HG03558 (cell line): ENCODE results near the gene ARSJ.
A peak's percentile ranks its signal among the peaks of the same experiment; 100 is the strongest.
"Not testable (repeated sequence)": the region's sequence is repeated elsewhere in the genome, so short reads cannot be mapped to it uniquely, and the experiment has no call there.

Experiments used
- ATAC-seq: cut with Tn5 transposase; IDR thresholded peaks from one replicate; pipeline ENCODE4 v1.9.1; 2021; ENCODE audit warnings: moderate number of reproducible peaks; ENCODE audit not compliant: unreplicated experiment; ENCODE audit errors: extremely low read depth

Gene ARSJ

DNA sequence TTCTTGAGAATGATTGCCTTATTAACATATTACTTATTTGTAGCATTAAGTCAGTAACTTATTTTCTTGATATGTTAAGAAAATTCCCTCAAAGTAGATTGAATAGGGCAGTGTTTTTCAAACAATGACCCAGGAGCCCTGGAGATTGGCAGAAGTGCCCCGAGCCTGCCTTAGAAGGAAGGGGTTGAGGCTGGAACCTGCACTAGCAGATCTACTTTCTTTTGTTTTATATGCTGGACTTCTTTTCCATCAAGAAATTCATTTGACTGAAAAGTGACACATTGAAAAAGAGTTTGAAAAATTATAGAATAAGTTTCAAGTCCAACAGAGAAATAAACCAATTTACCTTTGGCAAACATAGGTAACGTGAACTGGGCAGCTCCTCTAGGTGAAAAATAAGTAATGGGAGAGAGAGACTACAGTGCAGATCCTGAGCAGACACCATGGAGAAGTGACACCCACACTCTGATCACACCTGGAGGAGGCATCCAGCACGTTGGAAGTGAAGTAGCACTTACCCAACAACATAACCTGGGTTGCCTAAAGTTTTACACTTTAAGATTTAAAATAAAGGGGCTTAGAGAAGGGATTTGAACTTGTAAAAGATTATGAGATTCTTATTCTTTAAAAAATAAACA lies 18.6 kb downstream of the ARSJ start:
- no peak for ATAC-seq

DNA sequence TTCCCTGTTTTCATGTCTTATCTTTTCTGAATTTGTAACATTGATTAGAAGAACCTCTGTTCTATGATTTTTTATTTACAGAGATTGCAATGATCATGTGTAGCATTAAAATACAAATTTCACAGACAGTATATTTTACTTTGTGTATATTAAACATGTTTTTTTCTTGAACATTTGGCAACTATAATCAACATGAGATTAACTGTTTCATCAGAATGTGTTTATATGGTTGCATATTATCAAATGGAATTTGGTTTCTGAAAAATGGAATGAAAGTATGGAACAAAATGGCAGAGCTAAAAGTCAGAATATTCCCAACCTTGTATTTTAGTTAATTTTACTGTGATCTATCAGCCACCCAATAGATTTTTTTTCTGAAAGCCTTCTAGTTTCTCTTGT lies 19.9 kb downstream of the ARSJ start:
- no peak for ATAC-seq

DNA sequence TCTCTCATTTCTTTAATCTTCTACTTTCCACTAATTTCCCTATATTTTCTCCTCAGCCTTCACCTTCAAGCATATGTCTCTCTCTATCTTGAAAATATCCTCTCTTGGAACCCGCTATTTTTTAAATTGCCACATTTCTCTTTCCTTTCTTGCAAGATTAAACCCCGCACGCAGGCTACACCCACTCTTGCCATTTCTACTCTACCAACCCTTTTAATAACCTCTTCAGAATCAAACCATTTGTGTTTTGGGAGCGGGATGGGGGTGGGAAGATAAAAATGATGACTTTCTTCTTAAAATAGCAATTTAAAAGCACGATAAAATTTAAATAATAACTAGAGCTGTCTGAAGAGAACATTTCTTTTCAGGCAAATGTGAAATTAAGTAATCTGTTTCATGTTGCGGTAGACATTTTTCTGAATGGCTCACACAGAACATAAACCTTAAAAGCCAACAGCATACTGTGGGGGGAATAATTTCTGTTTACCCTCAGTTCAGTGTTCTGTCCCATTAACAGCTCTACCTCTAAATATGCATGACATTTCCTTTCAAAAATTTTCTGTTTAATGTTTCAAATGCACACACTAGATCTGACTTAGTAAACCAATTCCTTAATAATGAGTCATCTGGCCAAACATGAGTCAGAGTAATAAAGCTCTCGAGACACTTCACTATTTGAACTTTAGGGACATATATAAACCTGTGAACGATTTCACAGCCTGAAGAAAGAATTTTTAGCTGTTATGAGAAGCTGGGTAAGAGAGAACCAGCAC lies 20.5 kb downstream of the ARSJ start:
- ATAC-seq: no peak

DNA sequence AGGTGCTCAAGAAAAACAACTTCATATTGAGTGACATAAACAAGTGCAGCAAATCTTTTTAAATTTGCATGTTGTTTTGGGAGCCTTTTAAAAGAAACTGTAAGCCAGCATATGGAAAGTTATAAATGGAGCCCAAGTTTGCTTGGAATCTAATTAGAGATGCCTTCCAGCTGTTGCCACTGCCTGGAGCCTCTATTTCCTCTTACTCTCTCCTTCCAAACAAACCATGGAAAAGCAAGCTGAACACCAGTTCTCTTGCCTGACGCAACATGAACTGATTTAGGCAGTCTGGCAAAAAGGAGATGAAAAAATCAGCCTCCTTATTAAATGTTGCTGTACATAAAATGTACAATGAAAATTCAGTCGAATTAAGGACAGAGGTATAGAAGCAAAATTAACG lies 21.5 kb downstream of the ARSJ start:
- ATAC-seq: no peak

DNA sequence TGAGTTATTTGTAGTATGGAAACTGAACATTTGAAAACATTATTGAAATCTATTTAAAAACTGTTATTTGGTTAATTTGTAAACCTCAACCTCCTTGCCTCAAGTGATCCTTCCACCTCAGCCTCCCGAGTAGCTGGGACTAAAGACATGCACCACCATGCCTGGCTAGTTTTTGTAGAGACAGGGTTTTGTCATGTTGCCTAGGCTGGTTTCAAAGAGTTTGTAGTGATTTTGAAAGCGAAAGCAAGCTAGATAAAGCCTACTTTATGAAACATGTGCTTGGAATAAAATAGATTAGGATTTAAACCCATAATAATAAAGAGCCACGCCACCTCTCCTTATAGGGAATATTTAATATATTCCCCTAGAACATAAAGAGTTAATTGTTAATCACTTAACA lies 23.5 kb downstream of the ARSJ start:
- ATAC-seq: peak; percentile 37

DNA sequence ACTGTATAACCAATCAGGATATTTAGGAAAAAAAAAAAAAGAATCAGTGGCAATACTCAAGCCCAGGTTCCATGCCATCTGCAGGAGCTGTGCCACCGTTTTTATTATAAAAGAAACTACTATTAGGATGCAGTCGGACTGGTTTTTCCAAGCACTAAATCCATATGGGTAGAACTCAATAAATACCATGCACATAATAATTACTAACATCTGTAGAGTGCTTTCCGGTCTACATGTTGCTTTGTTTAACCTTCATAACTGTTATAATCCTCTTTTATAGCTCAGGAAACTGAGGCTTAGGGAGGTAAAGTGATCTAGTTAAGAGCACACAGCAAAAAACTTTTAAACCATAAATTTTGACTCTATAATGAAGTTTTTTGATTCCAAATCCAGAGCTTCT lies 24.0 kb downstream of the ARSJ start:
- no peak for ATAC-seq

DNA sequence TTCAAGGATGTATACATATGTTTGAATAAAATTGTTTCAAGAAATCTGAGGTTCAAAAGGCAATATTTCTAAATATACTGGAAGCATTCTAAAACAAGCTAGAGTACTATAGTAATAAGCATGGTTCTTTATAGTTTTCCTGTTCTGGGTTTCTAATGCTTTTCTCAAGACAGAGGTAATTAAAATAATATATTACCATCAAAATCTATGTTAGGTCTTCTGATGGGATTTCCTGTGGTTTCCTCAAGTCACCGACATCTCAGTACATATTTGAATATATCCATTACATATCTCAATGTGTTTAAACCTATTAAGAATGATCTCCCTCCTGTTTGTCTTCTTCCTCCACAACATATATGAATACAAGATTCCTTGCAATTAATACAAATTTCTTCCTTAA lies 25.6 kb downstream of the ARSJ start:
- ATAC-seq: no peak

DNA sequence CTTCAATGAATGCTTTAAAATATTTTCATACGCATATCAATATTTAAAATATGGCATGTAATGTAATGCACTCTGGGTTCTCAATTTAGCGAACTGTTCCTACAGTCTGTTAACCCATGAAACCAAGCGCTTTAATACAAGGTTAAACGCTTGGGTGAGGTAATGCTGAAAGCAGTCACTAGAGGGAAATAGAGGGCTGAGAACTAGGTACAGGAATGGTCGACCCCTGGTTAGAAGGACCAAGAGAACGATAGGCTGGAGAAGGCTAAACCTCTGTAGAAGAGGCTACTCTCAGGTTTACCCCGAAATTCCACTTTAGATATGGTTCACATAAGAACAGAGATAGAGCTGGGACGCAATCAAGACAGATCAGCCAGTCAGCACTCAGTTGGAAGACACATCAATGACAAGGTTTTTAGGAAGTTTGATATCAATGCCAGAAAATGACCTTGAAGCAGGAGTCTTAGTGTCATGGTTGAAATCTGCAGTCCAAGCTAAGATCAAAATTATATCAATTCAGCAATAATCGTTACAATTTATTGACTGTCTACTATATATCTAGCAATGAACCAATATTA lies 26.9 kb downstream of the ARSJ start:
- ATAC-seq: peak; percentile 76

DNA sequence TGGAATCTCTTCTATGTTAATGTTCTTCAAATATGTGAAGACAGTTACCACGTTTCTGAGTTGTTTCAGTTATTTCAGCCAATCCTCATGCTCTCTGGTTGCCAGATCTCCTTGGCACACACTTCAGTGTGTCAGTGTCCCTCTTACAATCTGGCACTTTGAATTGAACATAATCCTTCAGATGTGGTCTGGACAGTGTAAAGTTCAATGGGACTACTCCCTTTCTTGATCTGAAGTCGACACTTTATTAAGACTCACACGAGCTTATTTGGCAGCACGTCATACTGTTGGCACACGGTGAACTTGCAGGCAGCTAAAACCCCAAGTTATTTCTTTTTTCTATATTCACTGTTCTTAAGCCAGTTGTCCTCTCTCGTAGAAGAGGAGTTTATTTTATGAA lies 28.2 kb downstream of the ARSJ start:
- ATAC-seq: no peak

DNA sequence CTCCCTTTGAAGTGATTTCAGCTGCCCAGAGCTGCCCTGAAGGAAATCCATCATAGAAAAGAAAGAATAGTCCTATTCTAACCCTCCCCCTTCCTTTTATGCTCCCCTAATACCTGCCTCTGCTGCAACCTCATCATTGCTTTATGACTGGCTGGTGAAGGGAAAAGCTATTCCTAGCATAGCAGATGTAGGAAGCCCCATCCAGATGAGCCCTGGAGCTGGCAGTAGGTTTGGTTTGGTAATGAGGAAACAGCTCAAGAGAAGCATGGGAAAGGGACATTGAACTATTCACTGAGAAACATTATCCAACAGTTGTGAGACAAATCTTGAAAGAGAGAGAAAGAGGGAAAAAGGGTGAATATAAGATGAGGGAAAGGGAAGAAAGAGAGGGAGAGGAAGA lies 29.2 kb downstream of the ARSJ start:
- no peak for ATAC-seq

DNA sequence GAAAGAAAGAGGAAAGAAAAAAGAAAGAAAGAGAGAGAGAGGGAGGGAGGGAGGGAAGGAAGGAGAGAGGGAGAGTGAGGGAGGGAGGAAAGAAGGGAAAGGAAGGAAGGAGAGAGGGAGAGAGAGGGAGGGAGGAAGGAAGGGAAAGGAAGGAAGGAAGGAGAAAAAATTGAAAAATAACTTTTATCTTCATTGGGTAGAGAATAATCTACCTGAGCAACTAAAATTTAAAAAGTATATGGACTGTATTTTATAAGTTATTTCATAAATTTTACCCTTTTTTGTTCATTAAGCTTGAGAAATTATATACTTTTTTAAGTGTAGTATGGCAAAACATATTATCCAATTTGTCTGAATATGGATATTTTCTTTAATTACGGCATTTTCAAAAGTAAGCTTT lies 32.0 kb downstream of the ARSJ start:
- ATAC-seq: no peak

DNA sequence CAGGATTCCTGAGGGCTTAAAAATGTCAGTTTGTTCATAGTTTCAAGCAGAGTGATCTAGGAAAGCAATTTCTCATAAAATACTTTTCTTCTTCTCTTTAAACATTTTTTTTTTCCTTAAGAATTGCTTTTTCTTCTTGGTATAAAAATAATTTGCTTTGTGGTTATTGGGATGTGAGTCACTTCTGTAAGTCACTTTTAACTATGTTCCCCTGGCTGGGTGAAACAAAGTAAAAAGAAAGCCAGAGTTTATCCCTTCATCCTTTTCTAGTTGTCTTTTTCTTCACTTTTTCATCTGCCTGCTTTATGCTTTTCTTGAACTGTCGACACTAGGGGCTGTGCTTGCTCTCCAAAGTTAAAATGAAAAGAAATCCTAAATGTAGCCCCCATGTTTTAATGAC lies 33.5 kb downstream of the ARSJ start:
- ATAC-seq: no peak

DNA sequence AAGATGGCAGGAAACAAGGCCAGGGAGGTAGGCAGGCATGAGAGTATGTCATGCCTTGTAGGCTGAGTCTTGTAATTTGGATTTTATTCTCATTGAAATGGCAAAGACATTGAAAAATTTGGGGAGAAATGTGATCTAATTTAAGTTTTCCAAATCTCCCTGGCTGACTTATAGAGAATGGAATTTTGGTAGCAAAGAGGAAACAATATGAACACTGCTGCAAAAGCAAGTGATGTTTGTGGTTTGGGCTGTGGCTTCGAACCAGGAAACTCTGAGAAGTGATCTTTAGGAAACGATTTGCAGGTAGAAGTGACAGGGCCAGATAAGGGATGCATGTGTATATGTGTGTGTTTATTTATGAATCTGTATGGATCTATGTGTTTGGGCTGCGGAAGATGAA lies 35.6 kb downstream of the ARSJ start:
- ATAC-seq: no peak

DNA sequence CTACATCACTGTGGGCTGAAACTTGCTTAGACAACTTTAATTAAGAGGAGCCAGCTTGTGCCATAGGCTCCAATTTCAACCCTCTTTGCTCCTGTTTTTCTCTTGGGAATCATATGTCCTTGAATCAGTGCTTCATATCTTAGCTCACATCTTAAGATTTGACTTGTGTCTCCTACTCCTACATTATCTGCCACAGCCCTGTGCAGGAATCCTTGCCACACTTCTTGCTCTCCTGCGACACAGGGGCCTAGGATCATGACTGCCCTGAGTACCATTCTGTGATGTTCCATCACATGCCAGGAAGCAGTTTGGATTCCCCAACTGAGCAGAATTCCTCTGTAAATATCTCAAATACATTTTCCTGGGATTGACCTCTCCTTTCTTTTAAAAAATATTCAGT lies 36.4 kb downstream of the ARSJ start:
- no peak for ATAC-seq

DNA sequence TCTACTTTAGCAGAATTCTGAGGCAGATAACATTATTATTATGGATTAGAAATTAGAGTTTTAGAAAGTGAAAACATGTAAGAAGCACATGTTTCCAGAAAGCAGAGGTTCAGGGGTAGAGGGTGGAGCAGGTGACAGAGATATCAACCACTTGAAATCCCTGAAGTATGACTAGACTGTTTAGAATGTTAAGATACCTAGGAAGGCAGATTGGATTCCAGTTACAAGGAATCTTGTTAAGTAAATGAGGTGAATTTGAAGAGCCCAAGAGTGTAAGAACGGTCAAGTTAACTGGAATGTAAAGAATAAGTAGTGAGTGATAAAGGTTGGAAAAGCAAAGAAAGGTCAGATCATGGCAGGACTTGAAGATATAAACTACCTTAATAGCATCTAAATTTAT lies 37.6 kb downstream of the ARSJ start:
- no peak for ATAC-seq

DNA sequence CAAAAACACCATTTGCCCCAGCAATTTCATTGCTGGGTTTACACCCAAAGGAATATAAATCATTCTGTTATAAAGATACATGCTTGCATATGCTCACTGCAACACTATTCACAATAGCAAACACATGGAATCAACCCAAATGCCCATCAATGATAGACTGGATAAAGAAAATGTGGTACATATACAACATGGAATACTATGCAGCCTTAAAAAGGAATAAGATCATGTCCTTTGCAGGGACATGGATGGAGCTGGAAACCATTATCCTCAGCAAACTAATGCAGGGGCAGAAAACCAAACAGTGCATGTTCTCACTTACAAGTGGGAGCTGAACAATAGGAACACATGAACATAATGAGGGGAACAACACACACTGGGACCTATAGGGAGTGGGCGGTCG lies 39.3 kb downstream of the ARSJ start:
- not testable (repeated sequence) for ATAC-seq

DNA sequence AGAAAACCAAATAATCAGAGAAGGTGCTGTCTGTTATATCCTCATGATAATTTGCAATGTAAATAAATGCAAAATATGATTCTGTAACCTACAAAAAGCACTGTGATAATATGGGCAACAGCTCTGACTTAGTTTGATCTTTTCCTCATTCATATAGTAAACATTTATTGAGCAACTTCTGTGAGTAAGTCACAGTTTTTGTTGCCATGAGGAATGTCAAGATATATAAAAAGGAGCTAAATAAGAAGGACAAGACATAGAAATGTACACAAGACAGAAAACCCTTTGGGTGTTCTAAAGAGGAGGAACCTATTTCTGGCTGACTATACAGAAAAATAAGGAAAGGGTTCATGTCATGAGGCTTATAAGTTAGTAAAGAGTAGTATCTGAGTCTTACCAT lies 44.3 kb downstream of the ARSJ start:
- ATAC-seq: no peak

DNA sequence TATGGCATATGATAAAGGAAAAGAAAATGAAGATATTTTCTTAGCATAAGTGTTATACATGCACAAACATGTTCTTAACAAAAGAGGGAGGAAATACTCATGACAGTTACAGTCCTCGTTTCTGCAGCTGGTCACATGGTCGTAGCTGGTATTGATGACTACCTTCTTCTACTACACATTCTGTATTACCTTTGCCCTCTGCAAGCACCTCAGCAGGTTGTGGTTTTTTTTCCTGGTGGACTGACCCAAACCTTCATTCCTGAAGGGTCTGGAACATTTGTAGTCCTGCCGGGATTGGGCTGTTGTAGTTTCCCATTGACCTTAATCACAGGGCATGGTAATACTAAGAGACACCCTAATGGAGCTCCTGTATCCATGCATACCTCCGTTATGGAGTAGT lies 54.7 kb downstream of the ARSJ start:
- not testable (repeated sequence) for ATAC-seq

DNA sequence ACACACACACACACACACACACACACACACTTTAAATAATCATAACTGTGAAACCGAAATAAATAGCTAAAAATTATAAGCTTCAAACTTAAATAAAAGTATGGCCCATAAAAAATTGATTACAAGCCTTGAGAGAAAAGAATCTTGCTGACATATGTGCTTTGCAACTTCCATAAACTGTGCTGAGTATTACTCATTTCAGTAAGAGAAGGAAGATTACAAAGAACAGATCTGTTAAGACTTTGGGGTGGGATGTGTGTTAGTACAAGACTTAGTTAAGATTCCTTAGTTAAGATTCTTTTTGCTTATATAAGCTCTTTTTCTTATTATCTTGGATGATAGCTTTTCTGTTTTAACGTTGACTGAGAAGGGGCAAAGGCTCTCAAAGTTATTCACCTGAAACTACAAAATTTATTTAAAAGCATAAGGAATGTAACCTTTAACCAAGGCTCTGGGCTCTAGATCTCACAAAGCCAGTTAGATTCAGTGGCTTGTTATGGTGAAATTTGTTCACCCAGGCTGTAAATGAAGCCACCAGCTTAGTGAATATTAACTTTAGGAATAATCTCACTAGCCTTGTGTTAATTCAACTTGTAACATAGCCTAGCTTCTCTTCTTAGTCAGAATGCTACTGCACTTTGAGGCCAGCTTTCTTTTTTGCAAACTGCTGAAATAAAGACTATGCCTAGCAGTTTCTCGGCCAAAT lies 58.2 kb downstream of the ARSJ start:
- ATAC-seq: no peak

DNA sequence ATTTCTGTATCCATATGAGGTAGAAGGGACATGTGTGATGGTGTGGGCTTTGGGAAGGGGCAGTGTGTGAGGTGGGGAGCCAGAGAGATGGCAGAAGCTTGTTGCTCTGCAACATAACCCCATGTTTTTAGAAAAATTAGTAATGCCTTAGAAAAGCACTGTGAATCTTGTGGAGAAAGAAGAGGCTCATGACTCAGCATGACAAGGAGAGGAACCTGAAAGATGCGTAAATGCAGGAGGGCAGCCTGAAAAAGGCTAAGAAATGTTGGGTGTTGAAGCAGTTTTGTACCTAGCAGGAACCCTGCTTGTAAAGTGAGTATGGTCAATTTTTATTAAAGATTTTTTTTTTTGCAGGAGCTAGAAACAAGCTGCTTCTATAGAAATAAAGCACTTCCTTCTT lies 59.8 kb downstream of the ARSJ start:
- ATAC-seq: no peak

DNA sequence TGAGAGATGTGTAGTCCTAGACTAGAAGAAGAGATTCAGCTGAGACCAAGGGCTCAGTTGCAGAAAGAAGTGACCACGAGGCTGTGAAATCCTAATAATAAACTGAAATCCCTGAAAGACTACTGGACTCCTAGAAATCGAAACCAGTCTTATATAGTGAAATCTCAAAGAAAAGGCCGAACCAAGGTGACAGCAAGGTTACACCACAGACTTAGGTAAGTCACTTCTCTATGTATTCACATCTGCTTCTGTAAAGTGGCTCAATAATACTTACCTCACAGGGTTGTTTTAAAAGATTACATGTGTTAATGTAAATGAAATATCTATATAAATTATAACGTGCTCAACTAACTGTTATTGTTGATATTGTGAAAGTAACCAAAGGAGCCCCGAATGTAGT lies 60.3 kb downstream of the ARSJ start:
- ATAC-seq: no peak
